GM21526 (cell line): ENCODE measurements around the gene LBX1.
"Not testable (repeated sequence)": the region's sequence is repeated elsewhere in the genome, so short reads cannot be mapped to it uniquely, and the experiment has no call there.

Experiments used
- ATAC-seq: cut with Tn5 transposase; IDR thresholded peaks from one replicate; pipeline ENCODE4 v1.9.1; 2021; ENCODE audit warnings: moderate library complexity; ENCODE audit not compliant: unreplicated experiment, low FRiP score

The LBX1 gene

DNA sequence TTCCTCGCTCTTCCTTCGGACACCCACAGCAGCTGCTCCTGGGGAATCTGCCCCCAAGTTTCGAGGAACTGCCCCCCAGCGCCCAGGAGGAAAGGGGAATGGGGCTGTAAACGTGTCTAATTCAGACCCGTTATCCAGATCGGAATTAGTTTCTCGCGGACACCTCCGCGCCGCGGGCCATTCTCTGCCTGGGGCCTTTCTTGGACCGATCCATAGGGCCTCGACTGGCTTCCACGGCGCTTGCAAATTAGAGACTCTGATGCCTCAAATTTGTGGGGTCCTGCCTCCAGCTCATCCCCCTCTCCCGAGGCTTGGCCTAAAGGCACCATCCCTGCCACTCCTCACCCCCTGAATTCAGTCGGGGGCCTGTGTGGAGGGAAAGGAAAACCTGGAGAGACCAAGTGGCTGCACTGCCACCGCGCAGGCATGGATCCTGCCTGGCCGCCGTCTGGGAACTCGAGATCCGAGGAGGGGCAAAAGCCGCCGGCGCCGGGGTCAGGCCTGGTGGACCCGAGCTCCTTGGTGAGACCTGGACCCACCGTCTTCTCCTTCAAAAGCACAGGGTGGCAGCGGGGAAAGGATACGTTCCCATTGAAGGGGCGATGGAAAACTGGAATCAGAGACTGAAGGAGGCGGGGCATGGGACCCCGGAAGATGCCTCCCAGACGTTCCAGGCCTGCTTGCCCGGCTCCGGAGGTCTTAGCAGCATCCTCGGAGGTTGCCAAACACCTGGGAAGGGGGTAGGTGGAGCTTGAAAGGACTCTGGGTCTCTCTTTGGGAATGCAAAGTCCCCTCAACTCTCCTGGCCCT lies 13.7 kb downstream of the LBX1 start:
- no peak for ATAC-seq

DNA sequence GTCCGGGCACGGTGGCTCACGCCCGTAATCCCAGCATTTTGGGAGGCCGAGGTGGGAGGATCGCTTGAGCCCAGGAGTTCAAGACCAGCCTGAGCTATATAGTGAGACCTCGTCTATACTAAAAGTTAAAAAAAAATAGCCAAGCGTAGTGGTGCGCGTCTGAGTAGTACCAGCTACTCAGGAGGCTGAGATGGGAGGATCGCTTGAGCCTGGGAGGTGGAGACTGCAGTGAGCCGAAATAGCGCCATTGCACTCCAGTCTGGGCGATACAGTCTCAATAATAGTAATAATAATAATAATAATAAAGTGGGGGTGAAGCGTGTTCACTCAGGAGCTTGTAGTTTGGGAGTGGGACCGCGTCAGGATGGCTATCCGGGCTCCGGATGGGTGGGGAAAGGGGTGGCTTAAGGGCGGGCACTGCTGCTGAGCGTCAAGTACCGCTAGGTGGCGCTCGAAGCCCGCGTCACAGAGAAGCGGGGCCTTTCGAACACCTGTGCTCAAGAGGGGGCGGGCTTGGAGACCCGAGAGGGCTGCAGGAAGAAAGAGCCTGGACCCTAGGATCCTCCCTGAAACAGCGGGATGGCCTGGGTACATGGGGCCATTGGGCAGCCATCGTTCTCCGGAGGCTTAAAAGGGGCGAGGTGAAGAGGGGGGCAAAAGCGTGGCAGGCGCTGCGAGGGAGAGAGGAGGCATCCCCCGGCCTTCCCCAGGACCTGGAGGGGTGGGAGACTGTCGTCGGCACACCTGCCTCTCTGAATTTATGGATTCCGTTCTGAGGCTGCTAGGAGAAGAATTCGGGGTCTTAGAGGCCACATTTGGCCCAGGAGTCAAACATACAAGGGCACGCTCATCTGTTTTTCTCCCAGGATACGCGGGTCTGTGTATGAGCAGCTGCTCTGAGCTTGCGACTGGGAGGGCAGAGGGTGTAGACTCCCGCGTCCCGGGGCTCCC lies 14.5 kb downstream of the LBX1 start:
- peak; percentile 55 for ATAC-seq

DNA sequence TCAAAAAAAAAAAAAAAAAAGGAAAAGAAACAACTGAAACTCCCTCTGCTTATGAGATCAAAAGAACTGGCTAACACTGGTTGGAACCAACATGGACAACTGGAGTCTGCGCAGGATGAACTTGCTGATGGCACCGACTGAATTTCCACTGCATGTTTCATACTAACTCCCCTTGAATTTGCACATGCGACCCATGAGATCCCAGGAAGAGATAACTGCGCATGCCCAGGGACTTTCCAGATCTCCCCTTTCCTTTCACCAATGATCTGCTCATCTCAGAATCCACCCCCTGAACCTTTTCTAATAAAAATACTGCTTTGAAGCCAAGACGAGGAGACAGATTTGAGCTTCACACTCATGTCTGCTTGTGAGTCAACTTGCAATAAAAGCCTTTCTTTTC lies 20.7 kb downstream of the LBX1 start:
- ATAC-seq = no peak

DNA sequence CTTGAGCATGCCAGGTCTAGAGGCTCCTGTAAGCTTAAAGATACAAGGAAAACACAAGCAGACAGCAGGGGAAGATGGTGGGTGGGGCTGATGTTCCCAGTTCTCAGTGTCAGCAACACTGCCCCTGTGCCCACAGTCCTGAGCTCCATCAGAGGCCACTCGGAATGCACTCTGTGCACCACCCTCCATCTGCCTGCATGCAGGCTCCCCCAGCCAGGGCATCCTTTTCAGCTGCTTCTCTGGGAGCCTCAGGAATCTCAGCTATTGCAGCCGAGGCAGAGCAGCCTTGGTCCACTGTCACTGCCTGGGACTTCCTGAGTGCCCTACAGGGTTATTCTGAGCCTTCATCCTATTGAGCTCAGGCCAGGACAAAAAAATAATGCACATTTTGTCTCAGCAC lies 22.2 kb downstream of the LBX1 start:
- no peak for ATAC-seq

GRCh38 chr10:101202667-101203066 lies 26.6 kb downstream of the LBX1 start:
- ATAC-seq = not testable (repeated sequence)

DNA sequence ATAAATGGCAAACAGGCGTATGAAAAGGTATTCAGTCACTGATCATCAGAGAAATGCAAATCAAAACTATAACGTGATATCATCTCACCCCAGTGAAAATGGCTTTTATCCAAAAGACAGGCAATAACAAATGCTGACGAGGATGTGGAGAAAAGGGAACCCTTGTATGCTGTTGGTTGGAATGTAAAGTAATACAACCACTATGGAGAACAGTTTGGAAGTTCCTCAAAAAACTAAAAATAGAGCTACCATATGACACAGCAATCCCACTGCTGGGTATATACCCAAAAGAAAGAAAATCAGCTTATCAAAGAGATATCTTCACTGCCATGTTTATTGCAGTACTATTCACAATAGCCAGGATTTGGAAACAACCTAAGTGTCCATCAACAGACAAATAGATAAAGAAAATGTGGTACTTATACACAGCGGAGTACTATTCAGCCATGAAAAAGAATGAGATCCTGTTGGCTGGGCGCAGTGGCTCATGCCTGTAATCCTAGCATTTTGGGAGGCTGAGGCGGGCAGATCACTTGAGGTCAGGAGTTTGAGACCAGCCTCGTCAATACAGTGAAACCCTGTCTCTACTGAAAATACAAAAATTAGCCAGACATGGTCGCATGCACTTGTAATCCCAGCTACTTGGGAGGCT lies 30.8 kb downstream of the LBX1 start:
- ATAC-seq = not testable (repeated sequence)

DNA sequence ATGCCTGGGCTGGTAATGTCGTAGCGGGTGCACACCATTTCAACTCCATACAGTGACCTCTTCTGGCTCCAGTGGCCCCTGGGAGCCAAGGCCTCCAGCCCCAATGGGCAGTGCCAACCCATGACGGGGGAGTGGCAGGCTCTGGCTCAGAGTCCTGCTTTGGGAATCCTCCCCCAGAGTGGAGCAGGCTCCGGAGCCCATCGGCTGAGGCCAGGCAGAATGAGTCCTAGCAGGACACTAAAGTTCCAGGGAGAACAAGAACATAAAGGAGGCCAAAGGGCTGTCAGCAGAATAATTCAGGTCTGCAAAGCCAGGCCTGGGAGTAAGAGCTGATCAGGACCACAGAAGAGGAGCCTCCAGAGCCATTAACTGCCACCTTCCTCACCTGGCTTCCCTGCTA lies 33.3 kb downstream of the LBX1 start:
- no peak for ATAC-seq

GRCh38 chr10:101189461-101190401 lies 39.5 kb downstream of the LBX1 start:
- no peak for ATAC-seq

DNA sequence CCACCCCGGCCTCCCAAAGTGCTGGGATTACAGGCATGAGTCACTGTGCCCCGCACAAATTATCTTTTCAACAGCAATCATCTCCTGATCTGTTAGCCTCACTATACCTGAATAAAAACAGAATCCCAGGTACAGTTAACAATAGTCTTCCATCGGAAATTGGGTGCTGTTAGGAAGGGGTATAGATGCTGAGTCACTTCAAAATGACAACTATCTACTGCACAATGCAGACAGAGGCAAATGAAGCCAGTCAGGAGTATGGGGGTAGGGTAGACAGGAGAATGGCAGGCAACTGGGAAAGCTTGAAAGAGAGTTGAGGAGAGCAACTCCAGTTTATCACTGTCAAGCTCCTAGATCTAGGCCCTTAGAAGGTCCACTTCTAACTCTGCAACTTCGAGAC lies 40.3 kb downstream of the LBX1 start:
- ATAC-seq = no peak

DNA sequence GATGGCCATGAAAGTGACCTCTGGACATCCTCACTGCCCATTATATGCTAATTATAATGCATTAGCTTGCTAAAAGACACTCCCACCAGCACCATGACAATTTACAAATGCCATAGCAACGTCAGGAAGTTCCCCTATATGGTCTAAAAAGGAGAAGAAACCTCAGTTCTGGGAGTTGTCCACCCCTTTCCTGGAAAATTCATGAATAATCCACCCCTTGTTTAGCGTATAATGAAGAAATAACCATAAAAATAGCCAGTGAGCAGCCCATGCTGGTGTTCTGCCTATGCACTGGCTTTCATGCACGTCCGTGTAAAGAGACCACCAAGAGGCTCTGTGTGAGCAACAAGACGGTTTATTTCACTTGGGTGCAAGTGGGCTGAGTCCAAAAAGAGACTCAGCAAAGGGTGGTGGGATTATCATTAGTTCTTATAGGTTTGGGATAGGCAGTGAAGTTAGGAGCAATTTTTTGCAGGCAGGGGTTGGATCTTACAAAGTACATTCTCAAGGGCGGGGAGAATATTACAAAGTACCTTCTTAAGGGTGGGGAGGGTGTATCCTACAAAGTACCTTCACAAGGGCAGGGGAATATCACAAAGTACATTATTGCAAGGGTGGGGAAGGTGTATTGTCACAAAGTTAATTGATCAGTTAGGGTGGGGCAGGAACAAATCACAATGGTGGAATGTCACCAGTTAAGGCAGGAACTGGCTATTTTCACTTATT lies 45.6 kb downstream of the LBX1 start:
- ATAC-seq = no peak

DNA sequence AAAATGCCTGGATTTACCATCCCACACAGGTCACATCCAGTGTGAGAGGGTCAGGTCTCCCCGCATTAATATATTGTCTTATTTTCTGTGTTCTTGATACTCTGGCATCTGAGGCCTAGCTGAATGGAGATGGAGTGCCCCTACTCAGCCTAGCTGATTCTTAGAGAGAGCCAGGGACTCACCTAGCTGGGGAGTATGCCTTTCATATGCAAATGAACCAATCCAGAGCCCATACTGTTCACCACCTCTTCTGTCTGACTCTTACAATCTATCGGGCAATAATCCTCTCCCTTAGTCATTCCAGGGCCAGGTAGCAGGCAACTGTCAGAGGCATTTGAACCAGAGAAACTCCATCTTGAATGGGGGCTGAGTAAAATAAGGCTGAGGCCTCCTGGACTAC lies 46.3 kb downstream of the LBX1 start:
- no peak for ATAC-seq
